ENCODE data around the gene MYBPC2. TPM values are rescaled to one million over a fixed set of nuclear protein-coding genes. Genes with fewer than 3 reads are reported as not detected.
A peak's percentile ranks its signal among the peaks of the same experiment; 100 is the strongest.
"Not testable (repeated sequence)": the region's sequence is repeated elsewhere in the genome, so short reads cannot be mapped to it uniquely, and the experiment has no call there.

The MYBPC2 gene
- total RNA-seq, 2 experiments from 2014 or later, result 0.11 to 0.59 TPM

GRCh38 chr19:50387176-50387867 is 45.4 kb upstream of the MYBPC2 start:
- peaks cover 46% of the 10 kb centered on the region for H3K36me3 Mint-ChIP-seq (ENCODE audit: low read depth)
- H3K4me1 Mint-ChIP-seq (ENCODE audit: low read depth), result peaks cover 30% of the 10 kb centered on the region
- ATAC-seq (no peak), DNase-seq (no peak)
- intact Hi-C loops (cut with micrococcal nuclease), result no loop called here
- H3K27me3 Mint-ChIP-seq, result no peaks in the 10 kb centered on the region
- H3K4me3 Mint-ChIP-seq, result peak overlapping the region; percentile 5
- CTCF ChIA-PET, result interaction anchor here (1.1 to 2.1 kb wide), 3 partner anchors 18 to 30 kb away, joined by 5 to 8 read pairs (median 6); no protein-coding TSS in a partner anchor
- no peaks in the 10 kb centered on the region for H3K9me3 Mint-ChIP-seq
- H3K27ac Mint-ChIP-seq, result no peak overlapping the region
- TF ChIP-seq CTCF (IDR thresholded peaks at IDR 0.05), result no peak
- POLR2A ChIA-PET, result interaction anchor here (0.9 to 2.1 kb wide), 3 partner anchors 14 to 40 kb away, joined by 3 to 6 read pairs (median 5); no protein-coding TSS in a partner anchor

- H3K27me3 Mint-ChIP-seq, result no peaks in the 10 kb centered on the region
- peak overlapping the region; percentile 5 for H3K4me3 Mint-ChIP-seq
- H3K9me3 Mint-ChIP-seq, result no peaks in the 10 kb centered on the region
- ATAC-seq, result no peak
- H3K4me1 Mint-ChIP-seq (ENCODE audit: low read depth), result peaks cover 30% of the 10 kb centered on the region
- ChIA-PET POLR2A (interaction anchor here (1.3 kb wide), 1 partner anchor 39 kb away, joined by 5 read pairs; no protein-coding TSS in a partner anchor), CTCF (interaction anchor here (1.1 to 2.1 kb wide), 3 partner anchors 19 to 31 kb away, joined by 5 to 8 read pairs (median 6); no protein-coding TSS in a partner anchor)
- H3K27ac Mint-ChIP-seq, result no peak overlapping the region
- no peak for TF ChIP-seq CTCF (IDR thresholded peaks at IDR 0.05)
- peaks cover 50% of the 10 kb centered on the region for H3K36me3 Mint-ChIP-seq (ENCODE audit: low read depth)
- DNase-seq, result no peak
- intact Hi-C loops (cut with micrococcal nuclease), result no loop called here
Measured at GRCh38 chr19:50387868-50388245, 44.8 kb upstream of the MYBPC2 start.

- intact Hi-C loops (cut with micrococcal nuclease); H3K4me3 Mint-ChIP-seq; POLR2A ChIA-PET; DNase-seq; ATAC-seq; H3K27ac Mint-ChIP-seq; CTCF ChIA-PET; H3K9me3 Mint-ChIP-seq; H3K27me3 Mint-ChIP-seq: not testable (repeated sequence)
- H3K36me3 Mint-ChIP-seq (ENCODE audit: low read depth), result peaks cover 52% of the 10 kb centered on the region
- H3K4me1 Mint-ChIP-seq (ENCODE audit: low read depth), result peaks cover 14% of the 10 kb centered on the region
Measured at GRCh38 chr19:50390295-50390694, 42.4 kb upstream of the MYBPC2 start.

- H3K27me3 Mint-ChIP-seq; CTCF ChIA-PET; ATAC-seq; POLR2A ChIA-PET; DNase-seq; H3K4me3 Mint-ChIP-seq; intact Hi-C loops (cut with micrococcal nuclease); H3K27ac Mint-ChIP-seq; H3K9me3 Mint-ChIP-seq: not testable (repeated sequence)
- H3K36me3 Mint-ChIP-seq (ENCODE audit: low read depth), result peaks cover 52% of the 10 kb centered on the region
- H3K4me1 Mint-ChIP-seq (ENCODE audit: low read depth), result peaks cover 12% of the 10 kb centered on the region
Measured at GRCh38 chr19:50390952-50391351, 41.7 kb upstream of the MYBPC2 start.

- POLR2A ChIA-PET, result no interaction called here
- no peak overlapping the region for H3K4me3 Mint-ChIP-seq
- intact Hi-C loops (cut with micrococcal nuclease), result no loop called here
- H3K27me3 Mint-ChIP-seq, result no peaks in the 10 kb centered on the region
- no peak overlapping the region for H3K27ac Mint-ChIP-seq
- H3K4me1 Mint-ChIP-seq (ENCODE audit: low read depth), result peaks cover 1% of the 10 kb centered on the region
- no peak for TF ChIP-seq CTCF (IDR thresholded peaks at IDR 0.05)
- peaks cover 47% of the 10 kb centered on the region for H3K36me3 Mint-ChIP-seq (ENCODE audit: low read depth)
- CTCF ChIA-PET, result no interaction called here
- DNase-seq (no peak), ATAC-seq (no peak)
- H3K9me3 Mint-ChIP-seq, result no peaks in the 10 kb centered on the region
Measured at GRCh38 chr19:50392759-50393158, 39.9 kb upstream of the MYBPC2 start.

- Mint-ChIP-seq H3K4me1 (ENCODE audit: low read depth) (no peaks in the 10 kb centered on the region), H3K4me3 (no peak overlapping the region), H3K36me3 (ENCODE audit: low read depth) (peaks cover 44% of the 10 kb centered on the region), H3K9me3 (no peaks in the 10 kb centered on the region), H3K27ac (no peak overlapping the region), H3K27me3 (no peaks in the 10 kb centered on the region)
- intact Hi-C loops (cut with micrococcal nuclease), result no loop called here
- ChIA-PET POLR2A (interaction anchor here (0.8 kb wide), 1 partner anchor 16 kb away, joined by 3 read pairs; no protein-coding TSS in a partner anchor), CTCF (no interaction called here)
- ATAC-seq, result no peak
- TF ChIP-seq CTCF (IDR thresholded peaks at IDR 0.05), result no peak
- DNase-seq, result no peak
Measured at GRCh38 chr19:50393589-50393988, 39.1 kb upstream of the MYBPC2 start.
